LNCaP clone FGC (cell line): ENCODE results near the gene CADM3.
A peak's percentile ranks its signal among the peaks of the same experiment; 100 is the strongest.

Source experiments
- DNase-seq: peaks from one replicate; pipeline ENCODE4 v3.0.0-alpha.2; 2011; ENCODE audit warnings: low read depth
- H3K4me3 ChIP-seq: 2 replicates; pipeline ENCODE4 v1.5.1; 2011; ENCODE audit warnings: mild to moderate bottlenecking, low read depth, low read length, control low read depth
- TF ChIP-seq, protein P1 (sequence below): IDR thresholded peaks from 2 replicates; pipeline ENCODE4 v1.5.1; 2012; ENCODE audit warnings: mild to moderate bottlenecking; ENCODE audit not compliant: control insufficient read depth, insufficient read depth; ENCODE audit errors: extremely low read depth

CADM3 gene

GRCh38 chr1:159184201-159184600 lies 12.8 kb downstream of the CADM3 start:
- TF ChIP-seq, protein P1, sequence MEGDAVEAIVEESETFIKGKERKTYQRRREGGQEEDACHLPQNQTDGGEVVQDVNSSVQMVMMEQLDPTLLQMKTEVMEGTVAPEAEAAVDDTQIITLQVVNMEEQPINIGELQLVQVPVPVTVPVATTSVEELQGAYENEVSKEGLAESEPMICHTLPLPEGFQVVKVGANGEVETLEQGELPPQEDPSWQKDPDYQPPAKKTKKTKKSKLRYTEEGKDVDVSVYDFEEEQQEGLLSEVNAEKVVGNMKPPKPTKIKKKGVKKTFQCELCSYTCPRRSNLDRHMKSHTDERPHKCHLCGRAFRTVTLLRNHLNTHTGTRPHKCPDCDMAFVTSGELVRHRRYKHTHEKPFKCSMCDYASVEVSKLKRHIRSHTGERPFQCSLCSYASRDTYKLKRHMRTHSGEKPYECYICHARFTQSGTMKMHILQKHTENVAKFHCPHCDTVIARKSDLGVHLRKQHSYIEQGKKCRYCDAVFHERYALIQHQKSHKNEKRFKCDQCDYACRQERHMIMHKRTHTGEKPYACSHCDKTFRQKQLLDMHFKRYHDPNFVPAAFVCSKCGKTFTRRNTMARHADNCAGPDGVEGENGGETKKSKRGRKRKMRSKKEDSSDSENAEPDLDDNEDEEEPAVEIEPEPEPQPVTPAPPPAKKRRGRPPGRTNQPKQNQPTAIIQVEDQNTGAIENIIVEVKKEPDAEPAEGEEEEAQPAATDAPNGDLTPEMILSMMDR: no peak
- no peak for DNase-seq
- H3K4me3 ChIP-seq: no peak overlapping the region

DNA sequence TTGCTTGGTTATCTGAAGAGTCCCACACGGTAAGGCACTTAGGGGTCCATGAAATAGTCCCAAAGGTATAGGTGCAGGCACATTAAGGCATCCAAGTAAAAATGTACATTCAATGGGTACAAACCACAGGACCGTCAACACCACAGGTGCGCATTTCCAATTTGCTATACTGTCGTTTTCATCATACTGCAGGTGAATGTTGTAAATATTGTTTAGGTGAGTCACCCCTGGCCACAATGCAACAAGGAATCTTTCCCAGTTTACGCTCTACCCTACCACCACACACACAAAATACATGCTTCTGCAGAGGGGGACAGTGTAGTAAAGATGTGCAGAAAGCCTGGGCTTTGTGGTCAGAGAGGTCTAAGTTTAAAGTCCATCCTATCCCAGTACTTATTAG lies 13.7 kb downstream of the CADM3 start:
- no peak overlapping the region for H3K4me3 ChIP-seq
- DNase-seq: no peak
- TF ChIP-seq, protein P1: no peak

- DNase-seq: no peak
- TF ChIP-seq, protein P1: no peak
- H3K4me3 ChIP-seq: no peak overlapping the region
Measured at GRCh38 chr1:159187033-159187432, 15.6 kb downstream of the CADM3 start.

DNA sequence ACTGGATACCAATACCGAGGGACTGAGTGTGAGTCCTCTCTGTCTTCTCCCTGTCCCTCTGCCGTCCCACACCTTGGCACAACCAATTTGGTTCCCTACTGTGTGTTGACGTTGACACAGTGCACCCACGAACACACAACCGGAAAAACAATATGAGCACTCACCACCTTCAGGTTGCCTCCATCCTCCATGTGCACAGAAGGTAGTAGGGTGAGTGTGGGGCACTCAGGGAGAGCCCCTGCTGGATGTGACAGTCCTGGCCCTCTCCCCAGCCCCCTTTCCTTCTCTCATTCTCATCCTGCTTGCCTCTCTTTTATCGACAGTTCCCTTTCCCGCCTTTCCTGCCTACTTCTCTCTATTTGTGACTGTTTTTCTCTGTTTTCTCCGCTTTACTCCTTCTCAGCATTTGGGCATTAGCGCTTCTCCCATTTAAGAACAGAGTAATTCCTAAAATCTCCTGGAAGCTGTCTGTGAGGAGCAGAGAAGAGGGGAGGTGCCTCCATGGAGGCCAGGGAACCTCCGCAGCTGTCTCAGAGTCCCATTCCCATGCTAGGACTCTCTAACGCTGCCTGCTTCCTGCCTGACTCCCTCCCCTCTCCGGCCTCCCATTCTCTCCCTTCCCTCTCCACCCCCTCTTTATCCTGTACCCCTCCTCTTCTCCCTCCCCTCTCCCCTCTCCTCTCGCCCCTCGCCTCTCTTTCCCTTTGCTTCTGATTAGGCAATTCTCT lies 16.4 kb downstream of the CADM3 start:
- H3K4me3 ChIP-seq: no peak overlapping the region
- TF ChIP-seq, protein P1: no peak
- no peak for DNase-seq

- DNase-seq: no peak
Measured at GRCh38 chr1:159188375-159188788, 17.0 kb downstream of the CADM3 start.

DNA sequence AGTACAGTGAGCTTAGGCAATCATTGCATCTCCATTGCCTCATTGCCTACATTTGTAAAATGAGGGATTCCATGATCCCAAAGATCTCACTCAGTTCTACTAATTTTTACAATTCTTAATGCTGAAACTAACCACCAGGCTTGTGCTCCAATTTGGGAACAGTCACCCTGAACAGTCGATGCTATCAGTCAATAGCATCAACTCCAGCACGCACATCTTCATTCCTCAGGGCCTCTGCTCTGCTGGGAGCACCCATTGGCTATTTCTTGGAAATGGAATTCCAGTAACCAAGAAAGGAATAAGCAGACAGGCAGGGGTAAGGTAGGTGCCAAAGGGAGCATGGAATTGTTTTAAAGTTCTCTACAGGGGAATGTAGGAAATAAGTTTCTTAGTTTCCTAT lies 19.0 kb downstream of the CADM3 start:
- DNase-seq: no peak
- H3K4me3 ChIP-seq: no peak overlapping the region
- TF ChIP-seq, protein P1: no peak

More at GRCh38 chr1:159188375-159188788, 17.0 kb downstream of the CADM3 start:
- no peak overlapping the region for H3K4me3 ChIP-seq
- TF ChIP-seq, protein P1: no peak

GRCh38 chr1:159196543-159196942 lies 25.1 kb downstream of the CADM3 start:
- no peak overlapping the region for H3K4me3 ChIP-seq
- TF ChIP-seq, protein P1: 0 out of 2 replicates have a peak, but pooled peaks have one; percentile 22
- DNase-seq: no peak
